Measurements from ENCODE around the gene BLM.

DNA sequence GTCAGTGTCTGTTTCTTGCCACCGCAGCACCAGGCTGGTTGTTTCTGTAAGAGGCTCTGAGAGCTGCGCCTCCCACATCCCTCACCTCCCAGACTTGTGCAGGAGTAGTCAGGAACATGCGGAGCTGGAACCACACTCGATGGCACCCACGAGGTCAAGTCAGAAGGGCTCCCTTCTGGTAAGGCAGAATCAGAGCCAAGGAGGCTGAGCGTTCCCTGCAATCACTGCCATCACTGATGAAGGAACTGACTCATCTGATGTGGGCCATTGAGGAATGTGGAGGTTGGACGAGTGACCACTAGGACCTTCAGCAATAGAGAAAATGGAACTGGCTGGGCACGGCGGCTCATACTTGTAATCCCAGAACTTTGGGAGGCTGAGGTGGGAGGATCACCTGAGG lies 35.7 kb upstream of the BLM start:
- TF ChIP-seq POLR2AphosphoS5 (IDR thresholded peaks at IDR 0.05; ENCODE audit: low read depth, low read length) (no peak), SIN3A (IDR thresholded peaks at IDR 0.05; ENCODE audit: borderline replicate concordance, insufficient read depth, low read length) (no peak), FOXP2 (optimal IDR thresholded peaks at IDR 0.05; ENCODE audit: borderline replicate concordance, extremely low read depth, extremely low read length, insufficient read depth) (no peak)
